CD4-positive, CD25-positive, alpha-beta regulatory T cell (primary cell): Measurements from ENCODE around the gene ANKIB1. TPM values are rescaled to one million over a fixed set of nuclear protein-coding genes. Genes with fewer than 3 reads are reported as not detected.
A peak's percentile ranks its signal among the peaks of the same experiment; 100 is the strongest.

Experiments
- ATAC-seq, 2 donors: fragments of 150-1000 bp; cut with Tn5 transposase; one replicate each; pipeline ENCODE4 v1.10.0; 2021; ENCODE audit warnings: low read depth in 2 of 2, moderate number of reproducible peaks in 2 of 2, moderate library complexity in 1 of 2
- DNase-seq, 3 donors: peaks; one replicate each; pipeline versions ENCODE4 v3.0.0 to v3.0.0-alpha.2; 2012 to 2022; ENCODE audit warnings: mixed read lengths in 1 of 3
- H3K27ac ChIP-seq: one replicate; pipeline ENCODE4 v1.7.0; 2013; ENCODE audit warnings: mild to moderate bottlenecking, low read length; ENCODE audit not compliant: insufficient read depth, poor library complexity, severe bottlenecking
- H3K27me3 ChIP-seq: one replicate; pipeline ENCODE4 v1.7.0; 2013; ENCODE audit warnings: low read length; ENCODE audit not compliant: control insufficient read depth, insufficient read depth
- H3K36me3 ChIP-seq: one replicate; pipeline ENCODE4 v1.7.0; 2013; ENCODE audit warnings: mild to moderate bottlenecking, low read length, moderate library complexity; ENCODE audit not compliant: control insufficient read depth, insufficient read depth
- H3K4me1 ChIP-seq: 2 replicates; pipeline ENCODE4 v1.7.0; 2013; ENCODE audit warnings: mild to moderate bottlenecking, low read length; ENCODE audit not compliant: insufficient read depth, control insufficient read depth, poor library complexity, severe bottlenecking
- H3K4me3 ChIP-seq: one replicate; pipeline ENCODE4 v1.7.0; 2013; ENCODE audit warnings: low read depth, mild to moderate bottlenecking, low read length, moderate library complexity
- H3K9me3 ChIP-seq, 2 experiments: 1 replicate in 1 of 2; 2 replicates in 1 of 2; pipeline ENCODE4 v1.7.0; 2013; ENCODE audit warnings: low read length in 2 of 2, mild to moderate bottlenecking in 1 of 2, moderate library complexity in 1 of 2; ENCODE audit not compliant: control insufficient read depth in 2 of 2
- H3K27ac Mint-ChIP-seq, 3 donors: one replicate each; pipeline ENCODE4 v1.8.0; 2020 to 2022; ENCODE audit warnings: mild to moderate bottlenecking in 3 of 3, mixed read lengths in 3 of 3, moderate library complexity in 2 of 3
- H3K27me3 Mint-ChIP-seq: one replicate; pipeline ENCODE4 v1.8.0; 2022; ENCODE audit warnings: mild to moderate bottlenecking, mixed read lengths
- H3K36me3 Mint-ChIP-seq: one replicate; pipeline ENCODE4 v1.8.0; 2020; ENCODE audit warnings: mixed read lengths
- H3K4me1 Mint-ChIP-seq, 4 donors: one replicate each; pipeline ENCODE4 v1.8.0; 2020 to 2022; ENCODE audit warnings: mixed read lengths in 4 of 4, mild to moderate bottlenecking in 1 of 4
- H3K4me3 Mint-ChIP-seq, 4 donors: one replicate each; pipeline ENCODE4 v1.8.0; 2020 to 2022; ENCODE audit warnings: mild to moderate bottlenecking in 4 of 4, mixed read lengths in 4 of 4, moderate library complexity in 3 of 4
- H3K9me3 Mint-ChIP-seq, 7 donors: one replicate each; pipeline ENCODE4 v1.8.0; 2020 to 2022; ENCODE audit warnings: mixed read lengths in 7 of 7, mild to moderate bottlenecking in 3 of 7, moderate library complexity in 2 of 7
- polyA plus RNA-seq, 4 donors: library from polyadenylated mRNA; unstranded; fragments of 300-500 nt; fragmentation: Illumina TruSeq; gene quantifications; one replicate each; pipeline ENCODE4 v1.2.3, GENCODE V29; 2021
- total RNA-seq: library from RNA; stranded (reverse); gene quantifications from one replicate; pipeline ENCODE4 v1.2.3, GENCODE V29; 2022

ANKIB1 gene, protein sequence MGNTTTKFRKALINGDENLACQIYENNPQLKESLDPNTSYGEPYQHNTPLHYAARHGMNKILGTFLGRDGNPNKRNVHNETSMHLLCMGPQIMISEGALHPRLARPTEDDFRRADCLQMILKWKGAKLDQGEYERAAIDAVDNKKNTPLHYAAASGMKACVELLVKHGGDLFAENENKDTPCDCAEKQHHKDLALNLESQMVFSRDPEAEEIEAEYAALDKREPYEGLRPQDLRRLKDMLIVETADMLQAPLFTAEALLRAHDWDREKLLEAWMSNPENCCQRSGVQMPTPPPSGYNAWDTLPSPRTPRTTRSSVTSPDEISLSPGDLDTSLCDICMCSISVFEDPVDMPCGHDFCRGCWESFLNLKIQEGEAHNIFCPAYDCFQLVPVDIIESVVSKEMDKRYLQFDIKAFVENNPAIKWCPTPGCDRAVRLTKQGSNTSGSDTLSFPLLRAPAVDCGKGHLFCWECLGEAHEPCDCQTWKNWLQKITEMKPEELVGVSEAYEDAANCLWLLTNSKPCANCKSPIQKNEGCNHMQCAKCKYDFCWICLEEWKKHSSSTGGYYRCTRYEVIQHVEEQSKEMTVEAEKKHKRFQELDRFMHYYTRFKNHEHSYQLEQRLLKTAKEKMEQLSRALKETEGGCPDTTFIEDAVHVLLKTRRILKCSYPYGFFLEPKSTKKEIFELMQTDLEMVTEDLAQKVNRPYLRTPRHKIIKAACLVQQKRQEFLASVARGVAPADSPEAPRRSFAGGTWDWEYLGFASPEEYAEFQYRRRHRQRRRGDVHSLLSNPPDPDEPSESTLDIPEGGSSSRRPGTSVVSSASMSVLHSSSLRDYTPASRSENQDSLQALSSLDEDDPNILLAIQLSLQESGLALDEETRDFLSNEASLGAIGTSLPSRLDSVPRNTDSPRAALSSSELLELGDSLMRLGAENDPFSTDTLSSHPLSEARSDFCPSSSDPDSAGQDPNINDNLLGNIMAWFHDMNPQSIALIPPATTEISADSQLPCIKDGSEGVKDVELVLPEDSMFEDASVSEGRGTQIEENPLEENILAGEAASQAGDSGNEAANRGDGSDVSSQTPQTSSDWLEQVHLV
- total RNA-seq (74.1 TPM), polyA plus RNA-seq (10 to 100 TPM in 2 of 4 donors, 1 to 10 TPM in 2; 6.5 to 13.3 (median 9.8) TPM)

- H3K4me1 Mint-ChIP-seq = peaks cover 27 to 61% (median 41%) of the 10 kb centered on the region in 4 donors
- H3K4me1 ChIP-seq = peaks cover 33% of the 10 kb centered on the region
- peak; percentile 83 to 93 (median 86) for DNase-seq
Measured at GRCh38 chr7:92245487-92246359, at the start of gene ANKIB1, which contains the start of gene KRIT1. ANKIB1 (plus strand) TSS chr7:92245974; CDS start chr7:92294979, 49,005 bp downstream. KRIT1 (minus strand) TSS chr7:92245914; CDS start chr7:92242135, 3,779 bp downstream.

GRCh38 chr7:92200791-92201190 is 45.0 kb upstream of the ANKIB1 start:
- ATAC-seq = no peak
- Mint-ChIP-seq H3K36me3 (peaks cover 41% of the 10 kb centered on the region), H3K9me3 (peaks cover 0 to 5% (median 0%) of the 10 kb centered on the region in 7 donors), H3K4me3 (no peak overlapping the region), H3K27ac (no peak overlapping the region), H3K4me1 (peaks cover 2 to 8% (median 5%) of the 10 kb centered on the region in 4 donors), H3K27me3 (no peaks in the 10 kb centered on the region)
- Histone ChIP-seq H3K9me3 (no peaks in the 10 kb centered on the region), H3K4me1 (no peaks in the 10 kb centered on the region), H3K4me3 (no peak overlapping the region), H3K36me3 (peaks cover 70% of the 10 kb centered on the region), H3K27ac (no peak overlapping the region), H3K27me3 (no peaks in the 10 kb centered on the region)
- no peak for DNase-seq

More at GRCh38 chr7:92245487-92246359, at the start of gene ANKIB1, which contains the start of gene KRIT1:
- peak within 1 kb of the TSS; percentile 100 for H3K27ac Mint-ChIP-seq
- Histone ChIP-seq H3K27me3 (no peaks in the 10 kb centered on the region), H3K9me3 (no peaks in the 10 kb centered on the region), H3K36me3 (peaks cover 6% of the 10 kb centered on the region), H3K27ac (peak within 1 kb of the TSS; percentile 96), H3K4me3 (peak within 1 kb of the TSS; percentile 92)
- peaks cover 9% of the 10 kb centered on the region for H3K36me3 Mint-ChIP-seq
- peak within 1 kb of the TSS; percentile 99 to 100 (median 100) for H3K4me3 Mint-ChIP-seq
- no peaks in the 10 kb centered on the region for H3K27me3 Mint-ChIP-seq
- ATAC-seq = peak; percentile 84 to 85
- H3K9me3 Mint-ChIP-seq = no peaks in the 10 kb centered on the region

- no peak overlapping the region for H3K4me3 Mint-ChIP-seq
- H3K36me3 ChIP-seq = peaks cover 82% of the 10 kb centered on the region
- H3K27ac ChIP-seq = no peak overlapping the region
Measured at GRCh38 chr7:92205987-92206386, 39.8 kb upstream of the ANKIB1 start.

DNA sequence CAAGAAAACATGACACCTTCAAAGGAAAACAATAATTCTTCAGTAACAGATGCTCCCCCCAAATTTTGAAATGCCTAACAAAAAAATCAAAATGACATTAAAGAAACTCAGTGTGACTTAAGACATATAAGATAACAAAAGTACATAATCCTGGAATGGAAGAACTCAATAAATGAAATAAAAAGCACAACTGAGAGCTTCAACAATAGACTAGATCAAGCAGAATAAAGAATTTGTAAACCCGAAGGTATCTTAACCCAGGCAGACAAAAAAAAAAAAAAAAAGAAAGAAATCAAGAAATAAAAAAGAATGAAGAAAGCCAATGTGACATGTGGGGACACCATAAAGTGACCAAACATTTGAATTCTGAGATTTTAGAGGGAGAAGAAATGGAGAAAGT is 39.1 kb upstream of the ANKIB1 start:
- Histone ChIP-seq H3K27ac (no peak overlapping the region), H3K4me1 (no peaks in the 10 kb centered on the region), H3K36me3 (peaks cover 84% of the 10 kb centered on the region), H3K9me3 (peaks cover 10 to 17% of the 10 kb centered on the region in 2 experiments), H3K4me3 (no peak overlapping the region), H3K27me3 (no peaks in the 10 kb centered on the region)
- H3K4me3 Mint-ChIP-seq = peak overlapping the region in 1 of 4 donors; percentile 28
- ATAC-seq (no peak), DNase-seq (no peak)
- peaks cover 16 to 29% (median 24%) of the 10 kb centered on the region in 4 donors for H3K4me1 Mint-ChIP-seq
- no peaks in the 10 kb centered on the region for H3K27me3 Mint-ChIP-seq
- peaks cover 65% of the 10 kb centered on the region for H3K36me3 Mint-ChIP-seq
- H3K9me3 Mint-ChIP-seq = peaks cover 0 to 25% (median 7%) of the 10 kb centered on the region in 7 donors
- H3K27ac Mint-ChIP-seq = peak overlapping the region in 2 of 3 donors; percentile 17 to 28

More at GRCh38 chr7:92205987-92206386, 39.8 kb upstream of the ANKIB1 start:
- no peaks in the 10 kb centered on the region for H3K4me1 ChIP-seq
- peak overlapping the region in 1 of 3 donors; percentile 21 for H3K27ac Mint-ChIP-seq
- peaks cover 10 to 17% of the 10 kb centered on the region in 2 experiments for H3K9me3 ChIP-seq
- no peaks in the 10 kb centered on the region for H3K27me3 ChIP-seq
- peaks cover 64% of the 10 kb centered on the region for H3K36me3 Mint-ChIP-seq
- DNase-seq (no peak), ATAC-seq (no peak)
- peaks cover 16 to 26% (median 24%) of the 10 kb centered on the region in 4 donors for H3K4me1 Mint-ChIP-seq
- H3K9me3 Mint-ChIP-seq = peaks cover 0 to 22% (median 7%) of the 10 kb centered on the region in 7 donors
- no peaks in the 10 kb centered on the region for H3K27me3 Mint-ChIP-seq
- H3K4me3 ChIP-seq = no peak overlapping the region

DNA sequence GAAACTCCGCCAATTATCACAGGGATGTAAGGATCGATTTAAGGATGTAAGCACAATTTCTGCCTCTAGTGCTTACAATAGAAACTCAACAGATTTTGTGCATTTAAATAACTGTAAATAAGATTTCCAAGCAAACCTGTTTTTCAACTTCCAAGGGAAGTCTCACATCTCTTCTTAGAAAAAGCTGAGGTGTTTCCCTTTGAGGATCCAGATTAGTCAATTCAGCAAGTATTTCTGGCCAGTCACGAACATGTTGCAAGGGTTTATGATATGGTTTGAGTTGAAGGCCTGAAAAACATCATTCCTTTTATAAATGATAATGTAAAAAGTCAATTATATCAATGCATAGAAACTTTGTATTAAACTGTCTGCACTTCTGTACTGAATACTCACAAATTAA is 24.0 kb upstream of the ANKIB1 start:
- H3K4me1 Mint-ChIP-seq = peaks cover 2 to 7% (median 5%) of the 10 kb centered on the region in 4 donors
- H3K27ac Mint-ChIP-seq = no peak overlapping the region
- no peak for ATAC-seq

GRCh38 chr7:92226981-92227380 is 18.8 kb upstream of the ANKIB1 start:
- H3K27me3 ChIP-seq = no peaks in the 10 kb centered on the region
- Mint-ChIP-seq H3K4me1 (peaks cover 0 to 5% (median 2%) of the 10 kb centered on the region in 4 donors), H3K9me3 (no peaks in the 10 kb centered on the region), H3K27me3 (no peaks in the 10 kb centered on the region), H3K27ac (no peak overlapping the region), H3K4me3 (no peak overlapping the region), H3K36me3 (peaks cover 52% of the 10 kb centered on the region)
- ATAC-seq (no peak), DNase-seq (no peak)
- H3K4me1 ChIP-seq = no peaks in the 10 kb centered on the region
- H3K27ac ChIP-seq = no peak overlapping the region
- peaks cover 0 to 3% of the 10 kb centered on the region in 2 experiments for H3K9me3 ChIP-seq
- H3K36me3 ChIP-seq = peaks cover 72% of the 10 kb centered on the region
- H3K4me3 ChIP-seq = no peak overlapping the region

More for the DNA sequence above, 24.0 kb upstream of the ANKIB1 start:
- Histone ChIP-seq H3K9me3 (no peaks in the 10 kb centered on the region), H3K36me3 (peaks cover 80% of the 10 kb centered on the region), H3K4me3 (no peak overlapping the region), H3K4me1 (no peaks in the 10 kb centered on the region), H3K27ac (no peak overlapping the region), H3K27me3 (no peaks in the 10 kb centered on the region)
- Mint-ChIP-seq H3K36me3 (peaks cover 49% of the 10 kb centered on the region), H3K9me3 (no peaks in the 10 kb centered on the region), H3K27me3 (no peaks in the 10 kb centered on the region), H3K4me3 (no peak overlapping the region)
- no peak for DNase-seq
